Measurements from ENCODE around the gene ARL15.

- TF ChIP-seq CTCF (conservative IDR thresholded peaks at IDR 0.05) (no peak), EZH2 (IDR thresholded peaks at IDR 0.05; ENCODE audit: low read depth) (no peak)
Observed at GRCh38 chr5:54094706-54095105, 215.7 kb downstream of the ARL15 start.
